GM23248 (cell line): ENCODE results near the gene MTMR1. TPM values are rescaled to one million over a fixed set of nuclear protein-coding genes. Genes with fewer than 3 reads are reported as not detected.

ENCODE experiments used
- DNase-seq: peaks from one replicate; pipeline ENCODE4 v3.0.0-alpha.2; 2015
- H2AFZ ChIP-seq: fragments of 200-600 bp; sonication (generic); 2 replicates; pipeline ENCODE4 v1.6.1; 2016; ENCODE audit warnings: antibody characterized with exemption
- H3F3A ChIP-seq: fragments of 200-600 bp; sonication (generic); 2 replicates; pipeline ENCODE4 v1.6.1; 2016; ENCODE audit warnings: mild to moderate bottlenecking, antibody characterized with exemption, mixed run types; ENCODE audit not compliant: insufficient read depth
- H3K27ac ChIP-seq: fragments of 200-600 bp; sonication (generic); 2 replicates; pipeline ENCODE4 v1.5.1; 2016; ENCODE audit warnings: mild to moderate bottlenecking
- H3K27me3 ChIP-seq: fragments of 200-600 bp; sonication (generic); replicated peaks from 2 replicates; pipeline ENCODE4 v1.6.1; 2016; ENCODE audit warnings: mild to moderate bottlenecking; ENCODE audit not compliant: insufficient read depth
- H3K36me3 ChIP-seq: fragments of 200-600 bp; sonication (generic); 2 replicates; pipeline ENCODE4 v1.6.1; 2016; ENCODE audit warnings: low read depth, mild to moderate bottlenecking
- H3K4me1 ChIP-seq: fragments of 200-600 bp; sonication (generic); 2 replicates; pipeline ENCODE4 v1.6.1; 2016; ENCODE audit warnings: mild to moderate bottlenecking; ENCODE audit not compliant: insufficient read depth
- H3K4me2 ChIP-seq: fragments of 200-600 bp; sonication (generic); one replicate; pipeline ENCODE4 v1.6.1; 2016; ENCODE audit warnings: mild to moderate bottlenecking; ENCODE audit not compliant: unreplicated experiment
- H3K4me3 ChIP-seq: fragments of 200-600 bp; sonication (generic); 2 replicates; pipeline ENCODE4 v1.5.1; 2016; ENCODE audit warnings: mild to moderate bottlenecking
- H3K79me2 ChIP-seq: fragments of 200-600 bp; sonication (generic); 2 replicates; pipeline ENCODE4 v1.6.1; 2016; ENCODE audit warnings: mild to moderate bottlenecking; ENCODE audit not compliant: insufficient read depth
- H3K9ac ChIP-seq: fragments of 200-600 bp; sonication (generic); 2 replicates; pipeline ENCODE4 v1.6.1; 2016; ENCODE audit warnings: mild to moderate bottlenecking
- H3K9me2 ChIP-seq: fragments of 200-600 bp; sonication (generic); 2 replicates; pipeline ENCODE4 v1.6.1; 2016; ENCODE audit warnings: mixed run types, mild to moderate bottlenecking, moderate library complexity; ENCODE audit not compliant: insufficient read depth
- H3K9me3 ChIP-seq: fragments of 200-600 bp; sonication (generic); one replicate; pipeline ENCODE4 v1.6.1; 2017; ENCODE audit warnings: low read depth
- H4K20me1 ChIP-seq: fragments of 200-600 bp; sonication (generic); 2 replicates; pipeline ENCODE4 v1.6.0; 2016; ENCODE audit not compliant: insufficient read depth
- EZH2 ChIP-seq: fragments of 200-600 bp; sonication (generic); IDR thresholded peaks from 2 replicates; pipeline ENCODE4 v1.6.1; 2018; ENCODE audit warnings: antibody characterized with exemption, mild to moderate bottlenecking; ENCODE audit not compliant: insufficient read depth, poor library complexity, severe bottlenecking
- EZH2phosphoT487 ChIP-seq: fragments of 200-600 bp; sonication (generic); IDR thresholded peaks from 2 replicates; pipeline ENCODE4 v1.6.1; 2018; ENCODE audit warnings: antibody characterized with exemption, moderate library complexity, mild to moderate bottlenecking, low read depth; ENCODE audit not compliant: insufficient read depth
- WGBS, 2 experiments: methylation state at CpG; one replicate each; pipeline ENCODE4 v1.1.6; 2015 to 2017; ENCODE audit warnings: low lambda C conversion rate in 2 of 2, low coverage in 1 of 2; ENCODE audit errors: missing lambda C conversion rate in 2 of 2; 5-methylcytosine and 5-hydroxymethylcytosine counted together
- in situ Hi-C: fragments of 300-500 bp; cut with MboI; formaldehyde crosslinking; loops from 2 replicates; pipeline ENCODE4 v1.15.0; 2020
- polyA plus RNA-seq: library from polyadenylated mRNA; unstranded; fragments of >200 nt; fragmentation: Nextera tagmentation; extraction: Ambion mirVana; gene quantifications from 2 replicates; pipeline ENCODE4 v1.2.1, GENCODE V29; 2016
- total RNA-seq: library from RNA; depleted of rRNA; stranded (reverse); fragments of >200 nt; shearing (Covaris generic); gene quantifications from 2 replicates; pipeline ENCODE4 v1.2.3, GENCODE V29; 2014

MTMR1 gene
- total and polyA plus RNA-seq, 2 experiments from 2014 or later, result 2.7 to 12.8 TPM

DNA sequence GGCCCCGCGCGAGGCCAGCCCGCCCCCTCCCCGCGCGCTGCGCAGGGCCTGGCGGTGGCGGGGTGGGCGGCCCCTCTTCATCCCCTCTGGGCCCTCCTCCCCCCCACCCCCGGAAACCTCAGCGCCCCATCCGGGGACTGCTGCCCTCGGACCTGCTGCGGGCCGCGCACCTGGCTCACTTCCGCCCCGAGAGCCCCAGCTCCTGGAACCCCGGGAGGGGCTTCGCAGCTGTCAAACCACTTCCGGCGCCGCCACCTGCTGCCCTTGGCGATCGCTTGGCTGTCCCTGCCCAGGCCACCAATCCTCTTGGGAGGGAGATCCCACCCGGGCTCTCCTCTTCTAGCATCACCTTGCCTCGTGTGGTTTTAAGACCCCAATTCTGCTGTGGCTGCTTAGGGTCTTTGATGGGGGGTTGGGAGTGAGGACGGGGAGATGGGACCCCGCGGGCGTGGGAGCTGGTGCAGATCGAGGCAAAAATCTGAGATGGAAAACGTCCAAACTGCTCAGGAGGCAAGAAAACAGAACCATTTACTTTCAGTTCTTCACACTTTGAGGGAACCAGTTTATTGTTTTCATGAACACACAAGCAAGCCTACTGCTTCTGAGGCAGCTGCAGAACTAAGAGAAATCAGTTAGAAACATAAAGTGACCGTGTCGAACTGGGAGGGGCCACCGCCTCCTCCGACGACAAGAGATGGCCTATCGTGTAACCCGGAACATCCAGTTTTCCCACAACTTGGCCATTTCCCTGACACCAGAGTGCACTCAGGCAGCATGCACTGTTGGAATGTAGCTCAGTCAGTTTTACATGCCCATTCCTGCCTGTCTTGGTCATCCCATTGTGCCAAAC is 754 bp downstream of the MTMR1 start:
- Histone ChIP-seq H3K4me3 (peak overlapping the region; percentile 81), H3K4me1 (peaks cover 14% of the 10 kb centered on the region; the same call in 1 of the 2 replicates), H3K79me2 (peaks cover 27% of the 10 kb centered on the region), H3K9me3 (peaks cover 3% of the 10 kb centered on the region), H2AFZ (peak overlapping the region; percentile 54), H3F3A (peaks cover 30% of the 10 kb centered on the region), H3K4me2 (peak overlapping the region; percentile 92), H3K9ac (peak overlapping the region; percentile 91), H3K9me2 (no peaks in the 10 kb centered on the region), H3K27ac (peak overlapping the region; percentile 89), H4K20me1 (no peaks in the 10 kb centered on the region), H3K36me3 (no peaks in the 10 kb centered on the region), H3K27me3 (no peaks in the 10 kb centered on the region)
- in situ Hi-C loops, result no loop called here
- WGBS, 2 experiments, result 2 to 5% methylated on average over 14 to 19 of the region's 42 CpGs
- TF ChIP-seq EZH2phosphoT487 (no peak), EZH2 (no peak)
- DNase-seq, result peak; percentile 80

DNA sequence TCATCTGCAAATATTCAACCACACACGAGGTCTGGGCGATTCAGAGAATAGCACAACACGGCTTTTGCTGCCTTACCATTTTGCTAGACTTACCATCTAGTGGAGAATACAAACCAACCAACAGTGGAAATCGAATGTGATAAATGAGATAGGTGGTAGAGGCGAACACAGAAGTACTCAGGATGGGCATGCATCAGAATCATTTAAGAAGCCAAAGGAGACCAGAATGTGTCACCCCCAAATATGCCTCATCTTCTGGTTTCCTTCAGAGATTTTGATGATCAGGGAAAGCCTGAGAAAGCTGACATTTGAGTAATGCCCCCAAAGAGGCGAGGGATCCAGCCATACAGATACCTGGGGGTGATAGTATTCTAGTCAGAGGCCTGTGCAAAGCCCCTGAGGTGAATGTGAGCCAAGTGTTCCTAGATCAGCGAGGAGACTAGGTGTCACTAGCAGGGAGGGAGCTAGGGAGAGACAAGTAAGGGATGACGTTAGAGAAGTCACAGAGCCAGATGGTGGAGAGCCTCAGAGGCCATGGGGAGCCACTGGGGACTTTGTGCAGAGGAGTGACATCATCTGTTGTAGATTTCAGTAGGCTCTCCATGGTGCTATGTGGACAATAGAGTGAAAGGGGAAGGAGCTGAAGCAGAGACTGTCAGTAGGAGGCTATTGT is 1.7 kb downstream of the MTMR1 start:
- Histone ChIP-seq H4K20me1 (no peaks in the 10 kb centered on the region), H3K9ac (peak overlapping the region; percentile 91), H3K27me3 (no peaks in the 10 kb centered on the region), H3K79me2 (peaks cover 27% of the 10 kb centered on the region), H3K4me3 (peak overlapping the region; percentile 81; the same call in 1 of the 2 replicates), H3K9me2 (no peaks in the 10 kb centered on the region), H3K36me3 (no peaks in the 10 kb centered on the region), H3K4me2 (peak overlapping the region; percentile 92), H3F3A (peaks cover 24% of the 10 kb centered on the region), H3K4me1 (peaks cover 7% of the 10 kb centered on the region; the same call in 1 of the 2 replicates), H3K9me3 (peaks cover 3% of the 10 kb centered on the region), H2AFZ (no peak overlapping the region), H3K27ac (peak overlapping the region; percentile 89)
- no peak for DNase-seq
- in situ Hi-C loops, result no loop called here
- no peak for TF ChIP-seq EZH2phosphoT487
- no peak for TF ChIP-seq EZH2
- WGBS, 2 experiments, result 94 to 97% methylated on average over 5 to 8 of the region's 8 CpGs

- Histone ChIP-seq H3K9me3 (no peaks in the 10 kb centered on the region), H3K27me3 (no peaks in the 10 kb centered on the region), H3K4me2 (no peak overlapping the region), H3K9ac (no peak overlapping the region), H3K79me2 (peaks cover 27% of the 10 kb centered on the region), H3K27ac (no peak overlapping the region), H3F3A (peaks cover 12% of the 10 kb centered on the region), H3K36me3 (no peaks in the 10 kb centered on the region), H3K4me1 (peaks cover 6% of the 10 kb centered on the region; the same call in 1 of the 2 replicates), H2AFZ (no peak overlapping the region), H3K4me3 (no peak overlapping the region), H3K9me2 (no peaks in the 10 kb centered on the region), H4K20me1 (no peaks in the 10 kb centered on the region)
- DNase-seq, result no peak
- WGBS, 2 experiments, result 0% methylated on average over 1 of the region's 1 CpG
- in situ Hi-C loops, result no loop called here
- TF ChIP-seq EZH2phosphoT487, result no peak
- no peak for TF ChIP-seq EZH2
These were observed 3.1 kb downstream of the MTMR1 start for GRCh38 chrX:150696331-150696730.

- H3K4me1 ChIP-seq, result peaks cover 6% of the 10 kb centered on the region; the same call in 1 of the 2 replicates
- in situ Hi-C loops, result no loop called here
- no peaks in the 10 kb centered on the region for H3K9me2 ChIP-seq
- H4K20me1 ChIP-seq, result no peaks in the 10 kb centered on the region
- peaks cover 10% of the 10 kb centered on the region; the same call in 1 of the 2 replicates for H3F3A ChIP-seq
- H3K4me3 ChIP-seq, result no peak overlapping the region
- TF ChIP-seq EZH2phosphoT487 (no peak), EZH2 (no peak)
- no peaks in the 10 kb centered on the region for H3K27me3 ChIP-seq
- 98 to 100% methylated on average over 2 to 4 of the region's 4 CpGs for WGBS, 2 experiments
- H2AFZ ChIP-seq, result no peak overlapping the region
- no peak overlapping the region for H3K9ac ChIP-seq
- H3K27ac ChIP-seq, result no peak overlapping the region
- DNase-seq, result no peak
- H3K9me3 ChIP-seq, result no peaks in the 10 kb centered on the region
- H3K79me2 ChIP-seq, result peaks cover 27% of the 10 kb centered on the region
- no peaks in the 10 kb centered on the region for H3K36me3 ChIP-seq
- H3K4me2 ChIP-seq, result no peak overlapping the region
These were observed 3.7 kb downstream of the MTMR1 start for GRCh38 chrX:150696866-150697265.
